Loucy (cell line): ENCODE data around the gene MYH9.

Source experiments
- EZH2phosphoT487 ChIP-seq: fragments of 200-600 bp; IDR thresholded peaks from 2 replicates; pipeline ENCODE4 v1.6.1; 2018; ENCODE audit warnings: antibody characterized with exemption, mild to moderate bottlenecking, moderate library complexity, borderline replicate concordance
- TF ChIP-seq, protein P1 (sequence below): fragments of 200-600 bp; sonication (generic); conservative IDR thresholded peaks from 2 replicates; pipeline ENCODE4 v1.5.1; 2014; ENCODE audit warnings: mild to moderate bottlenecking, antibody characterized with exemption, low read length

DNA sequence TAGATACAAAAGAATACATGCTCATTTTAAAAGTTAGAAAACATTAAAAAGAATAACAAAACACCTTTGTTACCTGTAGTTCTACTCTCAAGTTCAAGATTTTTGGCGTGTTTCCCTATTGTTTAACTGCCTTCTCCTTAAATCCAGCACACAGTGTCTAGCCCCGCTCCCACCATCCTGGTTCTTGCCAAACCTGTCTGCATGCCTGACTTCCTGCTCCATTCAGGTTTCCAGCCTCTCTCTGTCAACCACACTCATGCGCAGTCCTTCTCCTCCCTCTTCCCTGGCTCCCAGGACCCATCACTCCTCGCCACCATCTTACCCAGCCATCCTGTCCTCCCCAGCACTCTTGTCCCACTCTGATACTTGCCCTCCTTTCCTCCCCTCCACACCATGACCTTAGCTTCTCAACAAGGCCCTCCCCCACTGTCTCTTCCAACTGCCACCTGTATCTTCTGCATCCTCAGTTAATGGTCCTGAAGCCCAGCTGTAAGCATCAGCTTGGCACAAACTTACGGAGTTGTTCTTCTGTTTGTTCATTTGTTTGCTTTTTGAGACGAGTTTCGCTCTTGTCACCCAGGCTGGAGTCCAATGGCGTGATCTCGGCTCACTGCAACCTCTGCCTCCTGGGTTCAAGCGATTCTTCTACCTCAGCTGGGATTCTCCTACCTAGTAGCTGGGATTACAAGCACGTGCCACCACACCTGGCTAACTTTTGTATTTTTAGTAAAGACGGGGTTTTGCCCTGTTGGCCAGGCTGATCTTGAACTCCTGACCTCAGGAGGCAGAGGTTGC is 7.5 kb upstream of the MYH9 start:
- TF ChIP-seq, protein P1, sequence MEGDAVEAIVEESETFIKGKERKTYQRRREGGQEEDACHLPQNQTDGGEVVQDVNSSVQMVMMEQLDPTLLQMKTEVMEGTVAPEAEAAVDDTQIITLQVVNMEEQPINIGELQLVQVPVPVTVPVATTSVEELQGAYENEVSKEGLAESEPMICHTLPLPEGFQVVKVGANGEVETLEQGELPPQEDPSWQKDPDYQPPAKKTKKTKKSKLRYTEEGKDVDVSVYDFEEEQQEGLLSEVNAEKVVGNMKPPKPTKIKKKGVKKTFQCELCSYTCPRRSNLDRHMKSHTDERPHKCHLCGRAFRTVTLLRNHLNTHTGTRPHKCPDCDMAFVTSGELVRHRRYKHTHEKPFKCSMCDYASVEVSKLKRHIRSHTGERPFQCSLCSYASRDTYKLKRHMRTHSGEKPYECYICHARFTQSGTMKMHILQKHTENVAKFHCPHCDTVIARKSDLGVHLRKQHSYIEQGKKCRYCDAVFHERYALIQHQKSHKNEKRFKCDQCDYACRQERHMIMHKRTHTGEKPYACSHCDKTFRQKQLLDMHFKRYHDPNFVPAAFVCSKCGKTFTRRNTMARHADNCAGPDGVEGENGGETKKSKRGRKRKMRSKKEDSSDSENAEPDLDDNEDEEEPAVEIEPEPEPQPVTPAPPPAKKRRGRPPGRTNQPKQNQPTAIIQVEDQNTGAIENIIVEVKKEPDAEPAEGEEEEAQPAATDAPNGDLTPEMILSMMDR = no peak
- TF ChIP-seq EZH2phosphoT487 = no peak
